HUES64 (cell line): ENCODE results near the gene IFITM2.
A peak's percentile ranks its signal among the peaks of the same experiment; 100 is the strongest.
"Not testable (repeated sequence)": the region's sequence is repeated elsewhere in the genome, so short reads cannot be mapped to it uniquely, and the experiment has no call there.

ENCODE experiments used
- H3K27ac ChIP-seq: 2 replicates; pipeline ENCODE4 v1.7.0; 2013; ENCODE audit warnings: low read depth, low read length, inconsistent platforms
- H3K27me3 ChIP-seq: 2 replicates; pipeline ENCODE4 v1.6.1; 2013; ENCODE audit warnings: mild to moderate bottlenecking, low read length; ENCODE audit not compliant: insufficient read depth
- H3K36me3 ChIP-seq: 2 replicates; pipeline ENCODE4 v1.6.1; 2013; ENCODE audit warnings: mild to moderate bottlenecking, low read length; ENCODE audit not compliant: insufficient read depth
- H3K4me1 ChIP-seq: 2 replicates; pipeline ENCODE4 v1.6.1; 2013; ENCODE audit warnings: mild to moderate bottlenecking, low read length, moderate library complexity; ENCODE audit not compliant: insufficient read depth
- H3K4me3 ChIP-seq: 2 replicates; pipeline ENCODE4 v1.5.1; 2013; ENCODE audit warnings: mild to moderate bottlenecking, low read length, moderate library complexity
- H3K9ac ChIP-seq: 2 replicates; pipeline ENCODE4 v1.6.1; 2013; ENCODE audit warnings: mild to moderate bottlenecking, low read depth, low read length
- H3K9me3 ChIP-seq: 2 replicates; pipeline ENCODE4 v1.6.1; 2013; ENCODE audit warnings: low read depth, low read length; ENCODE audit not compliant: insufficient read depth
- whole genome bisulfite sequencing: fragments of 150-250, 120-280 bp; methylation state at CpG from one replicate; pipeline ENCODE4 v1.1.7; 2013; ENCODE audit warnings: missing lambda C conversion rate; 5-methylcytosine and 5-hydroxymethylcytosine counted together

The IFITM2 gene

DNA sequence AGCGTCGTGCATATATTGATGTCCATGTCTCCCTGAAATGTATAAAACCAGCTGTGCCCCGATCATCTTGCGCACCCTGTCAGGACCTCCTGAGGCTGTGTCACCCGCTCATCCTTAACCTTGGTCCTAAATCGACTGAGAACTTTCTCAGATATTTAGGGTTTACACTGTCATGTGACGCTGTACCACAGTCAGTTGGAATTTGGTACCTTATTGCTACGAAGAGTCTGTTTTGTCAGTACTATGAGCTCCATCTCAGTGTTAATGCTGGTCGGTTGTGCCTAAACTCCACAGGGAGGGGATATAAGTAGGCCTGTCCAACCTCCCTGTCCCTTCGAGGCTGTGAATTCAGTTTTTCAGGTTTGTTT is 1.8 kb upstream of the IFITM2 start:
- Histone ChIP-seq H3K36me3 (no peaks in the 10 kb centered on the region), H3K9ac (peak overlapping the region; percentile 10; the same call in 1 of the 2 replicates), H3K27ac (peak overlapping the region; percentile 83; the same call in 1 of the 2 replicates), H3K9me3 (no peaks in the 10 kb centered on the region), H3K4me1 (peaks cover 45% of the 10 kb centered on the region), H3K27me3 (no peaks in the 10 kb centered on the region), H3K4me3 (no peak overlapping the region)
- 74% methylated on average over 10 of the region's 10 CpGs for WGBS

DNA sequence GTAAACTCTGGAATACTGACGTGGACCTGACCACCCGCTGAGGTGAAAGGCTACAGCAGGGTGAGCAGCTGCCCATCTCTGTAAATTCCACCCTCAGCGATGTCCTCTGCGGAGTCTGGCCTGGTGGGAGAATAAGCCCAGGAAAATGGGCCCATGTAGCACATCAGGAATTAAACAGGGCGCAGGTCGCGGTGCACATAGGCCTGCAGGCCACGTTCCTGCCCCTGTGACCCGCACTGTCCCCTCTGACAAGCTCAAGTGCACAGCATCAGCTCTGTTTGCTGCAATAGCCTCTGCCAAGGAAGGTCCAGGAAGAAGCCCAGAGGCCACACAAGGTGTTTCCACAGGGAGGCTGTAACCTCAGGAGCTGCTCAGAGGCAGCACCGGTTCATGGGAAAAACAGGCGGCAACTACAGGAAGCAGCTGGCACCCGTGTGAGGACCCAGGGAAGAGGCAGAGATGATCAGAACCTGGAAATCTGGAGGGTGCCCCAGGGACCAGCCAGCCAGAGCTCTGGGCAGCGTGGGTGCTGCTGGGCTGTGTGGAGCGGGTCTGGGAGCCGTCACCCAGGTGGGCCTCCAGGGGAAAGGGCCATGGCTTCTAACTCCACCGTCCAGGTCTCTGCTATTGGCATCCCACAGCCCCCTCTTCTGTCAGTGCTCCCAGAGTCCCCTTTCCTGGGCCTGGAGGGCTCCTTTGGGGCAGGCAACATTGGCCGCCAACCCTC is 808 bp upstream of the IFITM2 start:
- Histone ChIP-seq H3K4me1 (peaks cover 45% of the 10 kb centered on the region), H3K9ac (no peak overlapping the region), H3K9me3 (no peaks in the 10 kb centered on the region), H3K27ac (no peak overlapping the region), H3K27me3 (peaks cover under 1% of the 10 kb centered on the region; the same call in 1 of the 2 replicates), H3K4me3 (no peak overlapping the region), H3K36me3 (no peaks in the 10 kb centered on the region)
- WGBS: 91% methylated on average over 17 of the region's 17 CpGs

- not testable (repeated sequence) for H3K27ac ChIP-seq, H3K9me3 ChIP-seq, H3K4me3 ChIP-seq, H3K36me3 ChIP-seq, H3K27me3 ChIP-seq, H3K9ac ChIP-seq
- 66% methylated on average over 24 of the region's 24 CpGs for WGBS
- H3K4me1 ChIP-seq: peaks cover 57% of the 10 kb centered on the region
Measured at GRCh38 chr11:308740-309665, 1.4 kb downstream of the IFITM2 start.

DNA sequence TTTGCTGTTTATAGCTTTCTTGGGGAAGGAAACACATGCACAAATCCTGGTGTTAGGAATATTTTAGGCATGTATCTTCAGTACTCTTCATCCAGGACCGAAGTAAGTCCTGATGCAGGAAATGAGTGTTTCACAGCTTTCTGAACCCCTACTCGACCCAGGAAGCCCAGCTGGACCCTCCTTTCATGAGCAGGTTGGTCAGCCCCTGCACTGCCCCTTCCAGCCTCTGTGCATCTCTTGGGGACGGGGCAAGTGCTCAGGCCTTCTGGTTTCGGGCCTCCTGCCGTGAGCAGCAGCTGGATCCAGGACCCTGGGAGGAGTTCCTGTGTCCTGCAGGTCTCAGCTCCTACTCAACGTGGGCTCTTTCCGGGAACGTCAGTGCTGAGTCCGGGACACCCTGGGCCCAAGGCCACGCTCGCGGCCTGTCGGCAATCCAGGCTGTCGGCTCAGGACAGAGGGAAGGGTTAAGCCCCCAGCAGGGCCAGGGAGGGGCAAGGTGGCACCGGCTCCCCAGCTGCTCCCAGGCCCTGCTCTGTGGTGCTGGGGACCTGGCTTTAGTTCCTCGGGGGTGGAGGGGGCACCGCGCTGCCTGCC is 2.5 kb downstream of the IFITM2 start:
- not testable (repeated sequence) for H3K9ac ChIP-seq, H3K9me3 ChIP-seq, H3K36me3 ChIP-seq, H3K27me3 ChIP-seq, H3K27ac ChIP-seq
- 36% methylated on average over 4 of the region's 18 CpGs for WGBS
- Histone ChIP-seq H3K4me3 (peak overlapping the region; percentile 24), H3K4me1 (peaks cover 56% of the 10 kb centered on the region)

DNA sequence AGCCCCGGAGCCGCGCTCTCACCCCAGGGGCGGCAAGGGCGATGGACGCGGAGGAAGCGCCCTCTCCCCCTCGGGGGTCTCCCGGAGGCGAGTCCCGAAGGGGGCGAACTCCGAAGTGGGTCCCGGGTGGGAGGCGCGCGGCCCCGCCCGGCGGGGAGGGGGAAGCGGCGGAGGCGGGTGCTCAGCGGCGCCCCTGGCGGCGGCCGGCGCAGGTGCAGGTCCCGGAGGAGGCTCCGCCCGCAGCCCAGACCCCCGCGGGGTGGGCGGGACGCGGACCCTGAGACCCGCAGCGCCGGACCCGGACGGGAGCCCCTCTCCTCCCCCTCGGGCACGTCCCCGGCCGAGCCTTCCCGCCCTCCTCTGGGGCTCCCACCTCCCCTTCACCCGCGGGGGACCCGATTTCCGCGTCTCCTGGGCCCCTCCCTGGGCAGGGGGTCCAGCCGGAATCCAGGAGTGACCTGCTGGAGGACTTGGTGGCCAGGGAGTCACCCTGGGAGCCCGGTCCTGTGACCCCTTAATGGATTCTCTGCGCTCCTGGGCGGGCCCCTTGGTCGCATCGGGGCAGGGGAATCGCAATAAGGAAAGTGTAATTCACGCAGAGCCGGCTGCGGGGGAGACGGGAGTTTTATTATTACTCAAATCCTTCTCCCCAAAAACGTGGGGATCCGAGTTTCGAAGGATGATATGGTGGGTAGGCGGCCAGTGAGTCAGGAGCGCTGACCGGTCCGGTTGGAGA is 3.6 kb downstream of the IFITM2 start:
- peak overlapping the region; percentile 24; the same call in 1 of the 2 replicates for H3K4me3 ChIP-seq
- peaks cover 45% of the 10 kb centered on the region for H3K4me1 ChIP-seq
- not testable (repeated sequence) for H3K27ac ChIP-seq, H3K9me3 ChIP-seq, H3K36me3 ChIP-seq, H3K9ac ChIP-seq
- WGBS: 1% methylated on average over 5 of the region's 71 CpGs
- H3K27me3 ChIP-seq: peaks cover 16% of the 10 kb centered on the region

DNA sequence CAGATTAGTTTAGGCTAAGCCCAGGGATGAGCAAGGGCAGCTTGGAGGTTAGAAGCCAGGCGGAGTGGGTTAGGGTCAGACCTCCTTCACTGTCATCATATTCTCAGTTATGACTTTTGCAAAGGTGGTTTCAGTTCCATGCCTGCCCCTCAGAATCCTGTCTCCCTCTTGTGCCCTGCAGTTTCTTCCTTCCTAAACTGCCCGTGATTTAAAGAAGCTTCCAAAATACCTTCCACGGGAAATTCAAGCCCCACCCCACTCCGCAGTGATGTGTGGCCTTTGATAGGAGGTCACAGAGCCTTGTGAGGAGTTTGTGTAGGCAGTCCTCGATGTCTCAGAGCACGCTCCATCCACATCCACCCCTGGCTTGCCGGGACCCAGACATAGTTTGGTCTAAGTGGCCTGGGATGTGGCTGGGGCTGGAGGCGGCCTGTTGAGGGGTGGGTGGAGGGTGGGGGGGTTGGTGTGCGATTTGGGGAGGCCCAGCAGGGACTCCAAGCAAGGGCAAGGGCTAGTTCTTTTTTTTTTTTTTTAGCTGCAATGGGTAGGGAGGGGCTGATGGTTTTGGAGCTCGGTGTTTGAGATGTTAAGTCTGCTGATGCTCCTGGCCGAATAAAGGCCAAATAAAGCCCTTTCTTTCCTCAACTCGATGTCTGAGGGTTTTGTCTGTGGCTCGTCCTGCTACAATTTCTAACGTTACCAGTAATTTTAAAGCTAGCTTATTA is 4.6 kb downstream of the IFITM2 start:
- H3K36me3 ChIP-seq: peaks cover 7% of the 10 kb centered on the region; the same call in 1 of the 2 replicates
- WGBS: 35% methylated on average over 12 of the region's 14 CpGs
- peak overlapping the region; percentile 67; the same call in 1 of the 2 replicates for H3K4me3 ChIP-seq
- no peaks in the 10 kb centered on the region for H3K9me3 ChIP-seq
- peaks cover 48% of the 10 kb centered on the region for H3K4me1 ChIP-seq
- H3K27ac ChIP-seq: no peak overlapping the region
- H3K9ac ChIP-seq: no peak overlapping the region
- peaks cover 27% of the 10 kb centered on the region for H3K27me3 ChIP-seq

GRCh38 chr11:313304-313786 is 5.7 kb downstream of the IFITM2 start:
- Histone ChIP-seq H3K9ac (0 out of 2 replicates have a peak overlapping the region, but pooled peaks have one; percentile 11), H3K4me1 (peaks cover 45% of the 10 kb centered on the region), H3K36me3 (peaks cover 7% of the 10 kb centered on the region; the same call in 1 of the 2 replicates), H3K4me3 (peak overlapping the region; percentile 67), H3K27me3 (peaks cover 32% of the 10 kb centered on the region), H3K9me3 (no peaks in the 10 kb centered on the region), H3K27ac (peak overlapping the region; percentile 84; the same call in 1 of the 2 replicates)
- WGBS: 28% methylated on average over 8 of the region's 8 CpGs

GRCh38 chr11:313787-314553 is 6.4 kb downstream of the IFITM2 start, which contains the start of gene IFITM1:
TSS of gene IFITM1 (plus strand) at chr11:314040. CDS start at chr11:314171, 131 bp downstream.
- Histone ChIP-seq H3K36me3 (peaks cover 7% of the 10 kb centered on the region; the same call in 1 of the 2 replicates), H3K9ac (peak within 1 kb of the TSS; percentile 73)

GRCh38 chr11:314554-314875 is 6.9 kb downstream of the IFITM2 start:
- 0% methylated on average over 4 of the region's 6 CpGs for WGBS
- H3K36me3 ChIP-seq, H3K27ac ChIP-seq, H3K9me3 ChIP-seq: not testable (repeated sequence)
- peak overlapping the region; percentile 67 for H3K4me3 ChIP-seq
- peak overlapping the region; percentile 44 for H3K9ac ChIP-seq
- peaks cover 32% of the 10 kb centered on the region for H3K27me3 ChIP-seq
- H3K4me1 ChIP-seq: peaks cover 39% of the 10 kb centered on the region

More at GRCh38 chr11:313787-314553, 6.4 kb downstream of the IFITM2 start, which contains the start of gene IFITM1:
- Histone ChIP-seq H3K4me3 (peak within 1 kb of the TSS; percentile 67), H3K27me3 (peaks cover 32% of the 10 kb centered on the region), H3K27ac (peak within 1 kb of the TSS; percentile 84; the same call in 1 of the 2 replicates), H3K9me3 (no peaks in the 10 kb centered on the region), H3K4me1 (peaks cover 44% of the 10 kb centered on the region)
- 3% methylated on average over 18 of the region's 18 CpGs for WGBS
